ENCODE data around the gene BMP6. TPM values are rescaled to one million over a fixed set of nuclear protein-coding genes. Genes with fewer than 3 reads are reported as not detected.

Gene BMP6
- total RNA-seq, 1 experiment from 2014 or later, result 13.6 TPM

- Histone ChIP-seq H3K9me3 (ENCODE audit: control insufficient read depth, insufficient read depth, low read depth, low read length) (no peaks in the 10 kb centered on the region), H3K4me1 (ENCODE audit: control insufficient read depth, insufficient read depth, low read length) (no peaks in the 10 kb centered on the region), H3K27ac (ENCODE audit: low read length) (no peak overlapping the region), H3K27me3 (ENCODE audit: control insufficient read depth, insufficient read depth, low read length) (no peaks in the 10 kb centered on the region), H3K4me3 (ENCODE audit: low read depth in 2 of 2, low read length in 2 of 2) (no peak overlapping the region), H3K36me3 (ENCODE audit: control insufficient read depth, insufficient read depth, low read length) (no peaks in the 10 kb centered on the region)
- ChIA-PET CTCF (no interaction called here), POLR2A (no interaction called here)
- intact Hi-C loops (cut with micrococcal nuclease; ENCODE audit: unreplicated experiment) (no loop called here), in situ Hi-C loops (cut with HindIII; ENCODE audit: low pct_unique_long_range_greater_than_20kb, low sequenced_read_pairs) (no loop called here)
- DNase-seq (ENCODE audit: low read depth, low spot score) (no peak), ATAC-seq (no peak)
- TF ChIP-seq POLR2AphosphoS5 (IDR thresholded peaks at IDR 0.05; ENCODE audit: low read depth, low read length) (no peak), REST (IDR thresholded peaks at IDR 0.05; ENCODE audit: insufficient read depth in 1 of 2, low read depth in 2 of 2, low read length in 1 of 2) (no peak), TCF7L2 (IDR thresholded peaks at IDR 0.05; ENCODE audit: low read depth, low read length) (no peak), CTCF (IDR thresholded peaks at IDR 0.05) (no peak), SIN3A (IDR thresholded peaks at IDR 0.05; ENCODE audit: borderline replicate concordance, insufficient read depth, low read depth, low read length) (no peak)
- BruUV-seq (replicated peaks), result no TSS peak
Measured at GRCh38 chr6:7761051-7761450, 35.2 kb downstream of the BMP6 start.

GRCh38 chr6:7762760-7763159 lies 36.9 kb downstream of the BMP6 start:
- no peaks in the 10 kb centered on the region for H3K36me3 ChIP-seq (ENCODE audit: control insufficient read depth, insufficient read depth, low read length)
- DNase-seq (ENCODE audit: low read depth, low spot score), result no peak
- H3K27ac ChIP-seq (ENCODE audit: low read length), result no peak overlapping the region
- BruUV-seq (replicated peaks), result no TSS peak
- in situ Hi-C loops (cut with HindIII; ENCODE audit: low pct_unique_long_range_greater_than_20kb, low sequenced_read_pairs) (no loop called here), intact Hi-C loops (cut with micrococcal nuclease; ENCODE audit: unreplicated experiment) (no loop called here)
- ChIA-PET CTCF (no interaction called here), POLR2A (no interaction called here)
- no peaks in the 10 kb centered on the region for H3K9me3 ChIP-seq (ENCODE audit: control insufficient read depth, insufficient read depth, low read depth, low read length)
- H3K27me3 ChIP-seq (ENCODE audit: control insufficient read depth, insufficient read depth, low read length), result no peaks in the 10 kb centered on the region
- H3K4me1 ChIP-seq (ENCODE audit: control insufficient read depth, insufficient read depth, low read length), result no peaks in the 10 kb centered on the region
- no peak for ATAC-seq
- TF ChIP-seq POLR2AphosphoS5 (IDR thresholded peaks at IDR 0.05; ENCODE audit: low read depth, low read length) (no peak), SIN3A (IDR thresholded peaks at IDR 0.05; ENCODE audit: borderline replicate concordance, insufficient read depth, low read depth, low read length) (no peak), REST (IDR thresholded peaks at IDR 0.05; ENCODE audit: insufficient read depth in 1 of 2, low read depth in 2 of 2, low read length in 1 of 2) (no peak), TCF7L2 (IDR thresholded peaks at IDR 0.05; ENCODE audit: low read depth, low read length) (no peak), CTCF (IDR thresholded peaks at IDR 0.05) (no peak)
- H3K4me3 ChIP-seq (ENCODE audit: low read depth in 2 of 2, low read length in 2 of 2), result no peak overlapping the region
